ENCODE results near the gene B4GALT7.

The B4GALT7 gene

GRCh38 chr5:177595026-177595585 is 4.8 kb upstream of the B4GALT7 start:
- TF ChIP-seq CTCF (IDR thresholded peaks at IDR 0.05), result no peak

- no peak for TF ChIP-seq CTCF (IDR thresholded peaks at IDR 0.05)
These were observed 3.7 kb upstream of the B4GALT7 start for GRCh38 chr5:177595991-177596774.

- TF ChIP-seq CTCF (IDR thresholded peaks at IDR 0.05), result no peak
These were observed 3.1 kb upstream of the B4GALT7 start for GRCh38 chr5:177596775-177597238.

- no peak for TF ChIP-seq CTCF (IDR thresholded peaks at IDR 0.05)
These were observed 1.5 kb upstream of the B4GALT7 start for GRCh38 chr5:177598477-177598876.

GRCh38 chr5:177600508-177601018 is 631 bp downstream of the B4GALT7 start:
- no peak for TF ChIP-seq CTCF (IDR thresholded peaks at IDR 0.05)

GRCh38 chr5:177601126-177601525 is 1.2 kb downstream of the B4GALT7 start:
- TF ChIP-seq CTCF (IDR thresholded peaks at IDR 0.05), result no peak

GRCh38 chr5:177601577-177602457 is 1.9 kb downstream of the B4GALT7 start:
- TF ChIP-seq CTCF (IDR thresholded peaks at IDR 0.05), result peak; percentile 28; the same call in 1 of the 2 replicates
